Activated CD4-positive, alpha-beta T cell treated with anti-CD3 and anti-CD28 coated beads, Interleukin-2, amount 50 U/mL, for 16 hours (primary cell): ENCODE results near the gene LHPP.
"Not testable (repeated sequence)": the region's sequence is repeated elsewhere in the genome, so short reads cannot be mapped to it uniquely, and the experiment has no call there.

Experiments used
- DNase-seq: peaks from one replicate; pipeline ENCODE4 v3.0.0-alpha.2; 2020

LHPP gene

GRCh38 chr10:124576526-124577420 lies 115.2 kb downstream of the LHPP start:
- no peak for DNase-seq

- no peak for DNase-seq
These were observed 116.0 kb downstream of the LHPP start for GRCh38 chr10:124577651-124578050.

GRCh38 chr10:124578231-124579010 lies 116.8 kb downstream of the LHPP start:
- no peak for DNase-seq

DNA sequence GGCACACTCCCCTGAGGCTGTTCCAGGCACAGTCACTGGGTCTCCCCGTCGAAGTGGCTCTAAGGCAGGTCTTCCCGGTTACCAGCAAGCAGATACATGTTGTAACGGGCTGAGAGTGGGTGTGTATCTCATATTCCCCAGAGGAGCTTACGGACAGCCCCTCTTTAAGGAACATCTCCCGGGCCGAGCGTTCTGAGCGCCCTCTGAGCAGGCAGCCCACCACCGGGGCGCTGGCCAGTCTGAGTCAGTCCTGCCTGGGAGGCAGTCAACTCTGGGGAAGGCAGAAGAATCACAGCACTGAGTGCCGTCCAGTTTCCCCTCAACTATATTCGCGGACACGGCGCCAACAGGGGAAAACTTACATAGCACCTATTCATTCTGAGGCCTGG lies 117.4 kb downstream of the LHPP start:
- DNase-seq: no peak

DNA sequence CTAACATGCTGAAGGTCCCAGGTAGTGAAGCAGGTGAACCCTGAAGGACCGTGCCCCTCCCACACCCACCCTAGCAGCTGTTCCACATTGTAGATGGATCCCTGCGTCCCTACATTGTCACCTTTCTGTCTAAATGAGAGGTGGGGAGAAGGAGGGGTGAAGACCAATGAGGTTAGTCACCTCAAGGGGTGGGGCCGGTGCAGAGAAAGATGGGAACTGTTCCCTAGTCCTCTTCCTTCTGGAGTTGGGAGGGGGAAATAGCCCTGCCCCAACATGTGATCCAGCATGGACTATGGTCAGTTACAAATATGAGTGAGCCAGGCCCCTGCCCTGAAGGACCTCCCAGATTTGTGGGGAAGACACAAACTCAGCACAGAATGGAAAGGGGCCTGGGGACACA lies 124.5 kb downstream of the LHPP start:
- DNase-seq: no peak

DNA sequence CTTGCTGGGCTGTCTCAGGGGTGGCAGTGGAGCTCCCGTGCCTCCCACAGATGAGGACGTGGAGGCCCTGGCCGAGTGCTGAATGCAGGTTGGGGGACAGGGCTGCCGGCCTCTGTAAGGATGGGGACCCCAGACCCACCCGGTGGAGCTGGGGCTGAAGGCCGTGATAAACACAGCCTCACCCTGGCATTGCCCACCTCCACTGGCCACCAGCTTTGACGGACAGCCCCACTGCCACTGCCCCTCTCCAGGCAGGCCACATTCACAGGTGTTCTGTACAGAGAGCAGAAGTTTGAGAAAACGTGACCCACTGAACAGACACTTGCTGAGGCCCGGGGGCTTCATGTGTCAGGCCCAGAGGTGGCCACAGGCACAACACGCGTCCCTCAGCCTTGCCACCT lies 126.2 kb downstream of the LHPP start:
- no peak for DNase-seq

DNA sequence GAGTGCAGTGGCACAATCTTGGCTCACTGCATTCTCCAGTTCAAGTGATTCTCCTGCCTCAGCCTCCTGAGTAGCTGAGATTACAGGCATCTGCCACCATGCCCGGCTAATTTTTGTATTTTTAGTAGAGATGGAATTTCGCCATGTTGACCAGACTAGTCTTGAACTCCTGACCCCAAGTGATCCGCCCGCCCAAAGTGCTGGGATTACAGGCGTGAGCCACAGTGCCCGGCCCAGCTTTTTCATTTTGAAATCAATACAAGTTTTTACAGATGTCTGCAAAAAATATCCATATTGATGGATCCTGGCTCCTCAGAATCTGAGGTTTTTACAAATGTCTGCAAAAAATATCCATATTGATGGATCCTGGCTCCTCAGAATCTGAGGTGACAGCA lies 126.7 kb downstream of the LHPP start:
- not testable (repeated sequence) for DNase-seq

DNA sequence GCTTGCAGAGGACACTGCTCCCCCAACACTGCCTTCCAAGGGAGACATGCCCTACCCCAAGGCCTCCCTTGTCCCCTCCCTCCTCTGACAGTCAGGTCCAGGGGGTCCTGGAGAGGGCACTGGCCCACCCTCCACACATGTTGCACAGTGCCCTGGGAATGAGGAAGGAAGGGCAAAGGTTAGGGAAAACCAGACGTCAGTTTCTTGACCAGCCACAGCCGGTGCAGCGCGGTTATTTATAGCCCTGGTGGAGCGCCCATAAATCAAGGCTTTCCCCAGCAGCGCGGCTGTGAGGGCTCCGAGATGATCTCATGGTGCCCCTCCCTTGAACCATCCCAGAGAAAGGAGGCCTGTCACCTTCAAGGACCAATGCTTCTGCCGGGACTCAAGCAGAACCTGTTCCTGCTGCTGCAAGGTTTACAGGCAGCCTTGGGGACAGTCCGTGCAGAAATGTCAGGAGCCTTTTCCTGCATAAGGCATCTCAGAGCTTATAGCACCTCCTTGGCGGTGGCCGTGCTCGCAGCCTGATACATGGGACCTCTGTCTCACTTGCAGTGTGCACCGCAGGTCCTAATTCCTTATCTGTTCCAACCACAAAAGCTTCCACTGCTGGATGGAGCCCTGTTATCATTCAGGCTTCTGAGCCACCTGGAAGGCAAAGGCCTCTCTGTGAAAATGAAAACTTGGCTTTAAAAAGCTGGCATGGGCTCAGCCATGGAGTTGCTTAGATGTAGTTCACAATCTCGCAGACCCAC lies 127.3 kb downstream of the LHPP start:
- DNase-seq: no peak

DNA sequence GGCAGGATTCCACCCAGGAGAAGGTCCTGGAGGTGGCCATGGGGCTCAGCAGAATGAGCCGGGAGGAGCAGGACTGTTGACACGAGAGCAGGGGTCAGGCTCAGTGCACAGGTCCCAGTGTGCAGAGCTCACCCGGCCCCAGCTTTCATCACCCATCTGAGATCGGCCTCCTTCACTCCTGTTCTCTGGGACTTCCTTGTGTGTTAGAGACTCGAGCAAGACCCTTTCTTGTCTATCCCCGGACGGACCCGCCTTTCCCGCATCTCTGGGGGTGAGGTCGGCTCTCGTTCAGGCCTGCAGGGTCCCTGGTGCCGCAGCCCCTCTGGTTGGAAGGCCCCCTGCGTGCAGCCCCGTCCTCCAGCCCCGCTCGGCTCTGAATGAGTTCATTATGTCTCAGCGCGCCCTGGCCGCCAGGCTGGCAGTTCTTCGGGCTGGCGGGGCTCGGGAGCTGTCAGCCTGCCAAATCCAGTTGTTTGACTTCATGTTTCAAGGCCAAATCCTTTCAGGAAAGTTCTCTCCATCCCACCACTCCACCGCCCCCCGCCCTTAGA lies 127.9 kb downstream of the LHPP start:
- no peak for DNase-seq

DNA sequence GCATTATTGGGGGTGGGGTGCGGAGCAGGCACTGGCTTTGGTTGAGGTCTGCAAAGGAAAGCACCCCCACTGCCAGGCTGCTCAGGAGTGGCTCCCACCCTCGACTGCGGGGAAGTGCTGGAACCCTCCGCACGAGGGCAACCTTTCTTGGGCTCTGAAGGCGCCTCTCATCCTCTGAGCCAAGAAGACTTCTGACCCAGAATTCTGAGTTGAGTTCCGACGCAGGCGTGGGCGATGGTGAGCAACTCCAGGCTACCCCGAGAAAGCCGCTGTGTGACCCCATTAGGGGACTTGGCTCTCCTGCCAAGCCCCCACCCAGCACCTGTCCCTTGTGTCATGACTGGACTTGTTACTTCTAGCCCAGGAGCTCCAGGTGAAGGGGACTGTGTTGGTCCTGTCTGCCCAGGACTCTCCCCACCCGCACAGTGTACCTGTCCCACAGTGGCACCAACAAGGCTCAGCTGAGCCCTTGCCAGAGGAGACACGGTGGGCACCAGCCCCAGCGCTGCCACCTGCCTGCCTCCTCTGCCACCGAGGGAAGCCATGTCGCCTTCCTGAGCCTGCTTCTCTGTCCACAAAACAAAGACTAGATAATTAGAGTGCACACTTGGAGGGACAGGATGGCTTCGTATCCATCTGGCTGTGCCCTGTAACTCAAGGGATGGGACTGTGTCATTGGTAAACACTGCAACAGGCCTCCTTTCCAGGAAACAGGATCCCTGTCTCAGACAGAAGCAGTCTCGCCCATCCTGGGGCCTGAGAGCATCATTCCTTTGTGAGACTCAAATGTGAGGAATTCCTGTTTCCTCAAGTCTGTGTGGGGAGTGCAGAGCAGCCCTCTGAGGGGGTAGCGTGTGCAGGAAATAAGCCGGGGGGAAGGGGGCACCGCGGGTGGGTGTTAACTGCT lies 128.8 kb downstream of the LHPP start:
- no peak for DNase-seq

GRCh38 chr10:124591123-124591495 lies 129.5 kb downstream of the LHPP start:
- no peak for DNase-seq

- DNase-seq: no peak
These were observed 130.5 kb downstream of the LHPP start for GRCh38 chr10:124592101-124592500.

- no peak for DNase-seq
These were observed 131.3 kb downstream of the LHPP start for GRCh38 chr10:124592736-124593430.

GRCh38 chr10:124593431-124593985 lies 131.9 kb downstream of the LHPP start:
- DNase-seq: no peak

GRCh38 chr10:124594240-124594639 lies 132.6 kb downstream of the LHPP start:
- no peak for DNase-seq

DNA sequence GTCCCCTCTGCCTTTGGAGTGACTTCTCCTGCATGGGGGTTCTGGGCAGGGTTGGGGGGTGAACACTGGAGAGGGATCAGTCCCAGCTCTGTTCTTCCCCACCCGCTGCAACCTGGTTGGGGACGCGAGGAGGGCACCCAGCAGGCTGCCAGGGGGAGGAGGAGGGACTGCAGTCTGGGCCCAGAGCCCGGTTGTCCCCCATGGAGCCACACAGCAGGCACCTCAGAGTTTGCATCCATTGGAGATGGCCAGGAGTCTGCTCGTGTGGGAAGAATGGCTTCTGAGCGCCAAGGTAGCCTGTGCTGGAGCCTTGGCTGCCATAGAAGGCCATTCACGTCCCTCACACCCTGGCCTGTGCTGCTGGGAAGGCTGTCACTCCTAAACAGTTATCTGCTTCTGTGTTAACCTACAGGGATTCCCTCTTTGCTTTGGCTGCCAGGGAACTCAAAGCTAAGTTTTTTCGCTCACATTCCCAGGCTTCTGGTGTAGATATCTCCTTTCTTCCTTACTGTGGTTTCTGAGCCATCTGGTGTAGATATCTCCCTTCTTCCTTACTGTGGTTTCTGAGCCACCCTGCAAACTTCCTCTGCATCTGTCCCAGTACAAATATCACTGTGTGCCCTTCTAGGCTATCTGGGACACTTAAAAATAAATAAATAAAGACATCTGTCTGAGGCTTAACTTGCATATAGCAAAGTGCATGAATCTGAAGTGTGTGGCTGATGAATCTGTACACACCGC lies 133.7 kb downstream of the LHPP start:
- no peak for DNase-seq

DNA sequence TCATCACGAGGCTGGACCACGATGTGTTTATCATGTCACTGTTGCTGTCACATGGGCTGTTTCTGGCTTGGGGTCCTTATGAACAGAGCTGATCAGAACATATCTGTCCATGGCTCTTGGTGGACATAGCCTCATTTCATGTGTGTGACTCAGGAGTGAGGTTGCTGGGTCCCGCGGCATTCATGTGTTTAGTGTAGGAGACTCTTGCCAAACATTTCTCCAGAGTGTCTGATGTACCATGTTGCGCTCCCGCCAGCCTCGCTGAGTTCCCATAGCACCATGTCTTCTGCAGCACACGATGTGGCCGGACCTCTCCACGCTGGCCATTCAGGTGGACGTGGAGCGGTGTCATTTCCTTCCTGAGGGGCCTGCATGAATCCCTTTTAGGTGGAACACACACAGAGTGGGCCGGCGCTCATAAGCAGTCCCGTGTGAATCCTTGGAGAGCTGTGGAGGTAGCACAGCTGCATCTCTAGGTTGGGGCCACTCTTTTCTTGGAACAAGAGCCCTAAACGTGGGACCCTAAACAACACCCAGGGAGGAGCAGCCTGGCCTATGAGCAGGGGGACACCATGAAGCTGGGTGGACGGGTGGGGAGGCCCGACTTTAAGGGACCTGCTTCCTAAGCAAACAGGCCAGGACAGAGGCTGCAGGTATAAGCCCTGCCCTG lies 134.6 kb downstream of the LHPP start:
- no peak for DNase-seq

- no peak for DNase-seq
These were observed 135.6 kb downstream of the LHPP start for GRCh38 chr10:124596962-124597845.

DNA sequence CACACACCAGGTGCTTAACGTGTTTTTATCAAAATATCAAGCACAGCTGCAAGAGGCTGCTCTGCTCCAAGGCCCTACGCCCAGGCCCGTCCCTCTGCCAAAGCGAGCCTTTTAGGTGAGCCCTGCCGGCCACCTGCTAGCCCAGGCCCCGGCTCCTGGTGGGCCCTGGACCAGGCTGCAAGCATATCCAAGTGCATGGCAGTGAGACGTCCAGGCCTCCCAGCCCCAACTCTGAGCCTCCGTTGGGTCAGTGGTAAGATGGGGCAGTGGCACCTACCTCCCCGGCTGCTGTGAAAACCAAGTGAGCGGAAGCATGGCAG lies 136.2 kb downstream of the LHPP start:
- DNase-seq: no peak
